ENCODE measurements around the gene NT5C3B.
A peak's percentile ranks its signal among the peaks of the same experiment; 100 is the strongest.
"Not testable (repeated sequence)": the region's sequence is repeated elsewhere in the genome, so short reads cannot be mapped to it uniquely, and the experiment has no call there.

The NT5C3B gene

DNA sequence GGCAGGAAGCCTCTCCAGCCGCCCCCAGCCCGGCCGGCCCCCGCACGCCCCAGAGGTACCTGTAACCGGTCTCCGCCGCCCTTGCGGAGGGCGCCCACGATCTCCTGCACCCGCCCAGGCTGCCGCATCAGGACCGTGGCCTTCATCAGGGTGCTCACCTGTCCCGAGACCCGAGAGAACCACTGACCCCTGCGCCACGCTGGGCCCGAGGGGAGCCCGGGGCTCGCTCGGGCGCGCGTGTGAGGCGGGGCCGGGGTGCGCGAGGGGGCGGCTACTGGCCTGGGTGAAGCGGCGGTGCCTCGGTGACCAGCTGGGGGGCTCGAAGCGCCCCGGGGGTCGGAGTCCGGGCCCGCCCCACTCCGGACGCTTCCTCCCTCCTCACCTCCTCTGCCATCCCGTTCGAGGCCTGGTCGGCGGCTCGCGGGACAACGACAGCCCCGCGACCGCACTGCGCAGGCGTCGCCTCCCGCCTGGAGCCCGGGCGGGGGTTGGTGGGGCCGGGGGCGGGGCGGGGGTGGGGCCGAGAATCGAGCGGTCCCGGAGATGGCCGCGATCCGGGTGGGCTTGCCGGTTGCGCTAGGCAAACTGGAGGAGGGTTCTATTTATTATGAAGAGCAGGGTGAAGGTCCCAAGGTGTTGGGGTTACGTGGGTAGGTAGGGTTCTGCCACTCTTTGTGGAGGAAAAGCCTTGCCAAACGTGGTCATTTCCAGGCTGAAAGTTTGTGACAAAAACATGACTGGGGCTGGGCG lies at the start of gene NT5C3B:
TSS of gene NT5C3B (minus strand) at position 433 of the 750 bp plus-strand sequence. CDS start at position 394, 39 bp downstream.
- no peak for DNase-seq (ENCODE audit: low read depth, low spot score)

- no peak for DNase-seq (ENCODE audit: low read depth, low spot score)
Measured at GRCh38 chr17:41885733-41886132, 49.7 kb upstream of the NT5C3B start.

GRCh38 chr17:41882756-41883155 lies 46.7 kb upstream of the NT5C3B start:
- no peak for DNase-seq (ENCODE audit: low read depth, low spot score)

- DNase-seq (ENCODE audit: low read depth, low spot score) = no peak
Measured at GRCh38 chr17:41880130-41880529, 44.1 kb upstream of the NT5C3B start.

DNA sequence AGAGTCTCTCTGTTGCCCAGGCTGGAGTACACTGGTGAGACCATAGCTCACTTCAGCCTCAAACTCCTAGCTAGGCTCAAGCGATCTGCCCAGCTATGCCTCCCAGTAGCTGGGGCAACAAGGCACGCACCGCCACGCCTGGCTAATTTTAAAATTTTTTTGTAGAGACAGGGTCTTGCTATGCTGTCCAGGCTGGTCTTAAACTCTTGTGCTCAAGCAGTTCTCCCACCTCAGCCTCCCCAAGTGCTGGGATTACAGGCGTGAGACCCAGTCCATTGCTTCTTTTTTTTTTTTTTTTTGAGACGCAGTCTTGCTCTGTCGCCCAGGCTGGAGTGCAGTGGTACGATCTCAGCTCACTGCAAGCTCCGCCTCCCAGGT lies 38.2 kb upstream of the NT5C3B start:
- DNase-seq (ENCODE audit: low read depth, low spot score) = not testable (repeated sequence)

DNA sequence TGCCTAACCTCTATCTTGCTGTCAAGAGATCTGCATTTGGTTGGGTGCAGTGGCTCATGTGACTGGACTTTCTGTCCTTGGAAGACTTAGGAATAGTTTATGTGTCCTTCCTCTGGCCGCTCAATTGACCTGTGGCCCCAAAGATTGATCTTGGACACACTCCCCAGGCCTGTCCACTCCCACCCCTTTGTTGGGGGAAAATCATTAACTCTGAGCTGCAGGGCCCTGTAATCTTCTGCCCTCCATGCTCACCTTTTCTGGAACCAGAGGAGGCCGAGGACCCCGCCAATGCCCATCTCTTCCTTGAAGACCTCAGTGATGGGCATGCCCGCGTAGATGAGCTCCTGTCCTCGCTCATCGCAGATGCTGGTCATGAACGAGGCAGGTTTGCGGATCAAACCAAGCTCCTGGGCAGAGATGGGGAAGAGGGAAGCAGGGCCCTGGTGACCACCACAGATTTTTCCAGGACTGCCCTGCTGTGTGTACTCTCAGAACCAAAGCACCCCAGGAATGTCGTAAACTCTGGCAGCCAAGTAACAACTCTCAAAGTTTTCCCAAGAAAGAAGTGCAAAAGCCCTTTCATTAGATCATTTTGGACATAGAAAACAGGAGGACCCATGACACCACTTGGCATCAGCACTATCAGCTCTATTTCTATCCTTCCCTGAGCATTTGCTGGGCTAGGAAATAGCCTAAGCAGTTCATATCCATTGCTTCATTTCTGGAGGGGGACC lies 37.7 kb upstream of the NT5C3B start:
- no peak for DNase-seq (ENCODE audit: low read depth, low spot score)

GRCh38 chr17:41871789-41872188 lies 35.8 kb upstream of the NT5C3B start:
- DNase-seq (ENCODE audit: low read depth, low spot score) = no peak

- DNase-seq (ENCODE audit: low read depth, low spot score) = no peak
Measured at GRCh38 chr17:41870627-41871026, 34.6 kb upstream of the NT5C3B start.

- no peak for DNase-seq (ENCODE audit: low read depth, low spot score)
Measured at GRCh38 chr17:41870097-41870496, 34.1 kb upstream of the NT5C3B start.

DNA sequence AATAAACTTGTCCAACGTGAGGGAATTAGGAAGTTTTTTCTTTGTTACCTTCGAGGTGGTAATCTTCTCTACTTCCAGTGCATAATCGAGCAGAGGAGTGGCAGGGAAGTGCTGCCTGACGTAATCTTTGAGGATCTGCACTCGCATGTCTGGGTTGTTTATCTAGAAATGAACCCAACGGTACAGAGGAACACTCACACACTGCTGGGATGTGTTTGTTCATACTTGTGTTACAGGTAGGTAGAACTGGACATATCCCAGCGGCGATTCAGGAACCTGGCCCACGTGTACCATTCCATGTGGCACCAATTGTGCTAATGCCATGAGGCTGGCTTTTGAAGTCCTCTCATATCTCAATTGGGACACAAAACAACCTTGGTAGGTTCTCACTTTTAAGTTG lies 33.4 kb upstream of the NT5C3B start:
- no peak for DNase-seq (ENCODE audit: low read depth, low spot score)

GRCh38 chr17:41868568-41868967 lies 32.5 kb upstream of the NT5C3B start:
- no peak for DNase-seq (ENCODE audit: low read depth, low spot score)

- DNase-seq (ENCODE audit: low read depth, low spot score) = no peak
Measured at GRCh38 chr17:41865596-41865893, 29.5 kb upstream of the NT5C3B start.

DNA sequence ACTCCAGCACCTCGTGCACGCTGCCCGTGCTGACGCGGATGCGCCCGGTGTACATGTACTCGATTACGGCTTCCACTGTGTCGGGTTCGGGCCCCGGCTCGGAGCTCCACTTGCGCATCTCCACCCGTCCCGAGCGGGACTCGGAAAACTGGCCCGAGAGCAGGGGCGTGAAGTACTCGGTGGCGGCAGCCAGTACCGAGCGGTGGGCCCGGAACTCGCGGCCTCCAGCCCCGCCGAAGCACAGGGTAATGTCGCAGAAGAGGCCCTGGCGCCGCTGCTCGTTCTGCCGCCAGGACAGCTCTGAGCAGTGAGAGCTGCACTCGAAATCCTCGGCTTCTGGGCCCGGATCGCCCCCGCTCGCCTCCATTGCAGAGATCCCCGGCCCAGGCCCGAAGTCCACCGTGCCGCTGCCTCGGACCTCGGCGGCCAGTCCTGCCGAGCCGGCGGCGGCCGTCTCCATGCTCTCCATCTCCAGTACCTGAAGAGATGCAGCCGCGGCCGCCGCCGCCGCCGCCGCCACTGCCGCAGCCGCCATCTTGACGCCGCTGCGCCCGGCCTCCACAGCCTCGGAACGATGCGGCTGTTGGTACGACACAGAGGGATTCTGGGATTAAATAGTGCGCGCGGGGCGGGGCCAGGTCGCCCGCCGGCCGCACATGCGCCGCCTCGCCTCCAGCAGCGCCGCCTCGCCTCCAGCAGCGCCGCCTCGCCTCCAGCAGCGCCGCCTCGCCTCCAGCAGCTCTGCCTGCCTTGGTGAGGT lies 29.0 kb upstream of the NT5C3B start, which contains the start of gene KLHL11:
TSS of gene KLHL11 (minus strand) at position 588 of the 760 bp plus-strand sequence. CDS start at position 535, 53 bp downstream.
- DNase-seq (ENCODE audit: low read depth, low spot score) = peak; percentile 42

DNA sequence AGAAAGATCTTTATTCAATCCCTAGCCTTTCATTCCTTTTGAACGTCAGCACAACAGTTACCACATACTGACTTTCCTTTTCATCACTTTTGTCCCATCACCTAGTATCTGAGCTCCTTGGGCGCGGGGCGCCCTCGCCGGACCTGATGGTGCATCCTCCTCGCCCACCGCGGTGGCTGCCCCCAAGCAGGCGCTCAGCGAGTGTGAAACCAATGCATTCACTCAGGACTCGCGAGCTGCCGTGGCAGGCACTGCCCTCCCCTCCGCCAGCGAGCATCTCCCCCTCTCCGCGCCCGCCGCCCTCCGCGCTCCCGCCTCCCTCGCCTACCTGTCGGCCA lies 28.4 kb upstream of the NT5C3B start:
- DNase-seq (ENCODE audit: low read depth, low spot score) = no peak

- no peak for DNase-seq (ENCODE audit: low read depth, low spot score)
Measured at GRCh38 chr17:41863074-41863848, 27.2 kb upstream of the NT5C3B start.

DNA sequence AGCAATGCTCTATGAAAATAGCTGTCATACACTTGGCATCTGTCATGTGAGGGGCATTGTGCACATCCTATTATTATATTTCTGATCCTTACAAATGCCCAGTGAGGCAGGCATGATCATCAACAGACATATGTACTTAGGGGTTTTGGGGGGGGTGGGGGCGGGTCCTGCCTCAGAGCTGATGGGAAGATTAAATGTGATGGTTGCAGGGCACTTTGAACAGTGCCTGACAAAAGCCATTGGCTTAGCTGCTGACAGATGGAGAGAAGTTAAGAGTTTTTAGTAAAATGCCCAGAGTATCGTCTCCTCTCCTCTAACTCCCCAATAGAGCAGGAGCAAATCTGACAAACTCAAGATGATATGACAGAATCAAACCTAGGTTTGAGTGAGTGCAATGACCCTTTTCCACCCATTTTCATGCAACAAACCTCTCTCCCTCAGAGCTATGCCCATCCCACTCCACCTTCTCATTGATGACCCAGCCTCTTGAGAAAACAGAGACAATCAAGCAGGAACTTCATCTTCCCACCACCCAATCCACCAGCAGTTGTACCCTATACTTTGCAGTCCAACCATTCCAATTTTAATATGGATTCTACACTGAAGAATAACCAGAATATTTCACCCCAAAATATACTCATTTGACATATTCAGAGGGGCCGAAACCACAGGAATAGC lies 24.4 kb upstream of the NT5C3B start:
- DNase-seq (ENCODE audit: low read depth, low spot score) = no peak

DNA sequence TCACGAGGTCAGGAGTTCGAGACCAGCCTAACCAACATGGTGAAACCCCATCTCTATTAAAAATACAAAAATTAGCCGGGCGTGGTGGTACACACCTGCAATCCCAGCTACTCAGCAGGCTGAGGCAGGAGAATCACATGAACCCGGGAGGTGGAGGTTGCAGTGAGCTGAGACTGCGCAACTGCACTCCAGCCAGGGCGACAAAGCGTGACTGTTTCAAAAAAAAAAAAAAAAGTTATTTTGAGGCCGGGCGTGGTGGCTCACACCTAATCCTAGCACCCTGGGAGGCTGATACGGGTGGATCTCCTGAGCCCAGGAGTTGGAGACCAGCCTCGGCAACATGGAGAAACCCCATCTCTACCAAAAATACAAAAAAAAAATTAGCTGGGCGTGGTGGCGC lies 15.3 kb upstream of the NT5C3B start:
- not testable (repeated sequence) for DNase-seq (ENCODE audit: low read depth, low spot score)

- no peak for DNase-seq (ENCODE audit: low read depth, low spot score)
Measured at GRCh38 chr17:41849251-41849990, 13.4 kb upstream of the NT5C3B start.

DNA sequence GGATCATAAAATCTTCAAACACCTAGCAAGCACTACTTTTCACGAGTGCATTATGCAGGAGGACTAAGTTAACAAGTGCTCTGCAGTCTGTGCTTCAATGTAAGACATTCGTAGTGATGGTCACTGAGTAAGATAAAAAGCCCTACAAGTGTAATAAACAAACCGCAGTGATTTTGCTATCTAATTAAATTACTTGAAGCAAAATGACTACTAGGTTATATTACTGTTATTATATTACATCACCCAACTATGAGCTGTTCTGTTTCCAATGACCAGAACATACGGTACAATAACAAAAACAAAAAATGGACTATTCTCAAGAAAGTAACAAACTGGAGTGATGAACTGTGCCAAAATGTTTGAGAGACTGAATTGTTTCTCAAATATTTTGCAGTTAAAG lies 12.8 kb upstream of the NT5C3B start:
- DNase-seq (ENCODE audit: low read depth, low spot score) = no peak

GRCh38 chr17:41844971-41845370 lies 8.9 kb upstream of the NT5C3B start:
- DNase-seq (ENCODE audit: low read depth, low spot score) = no peak

DNA sequence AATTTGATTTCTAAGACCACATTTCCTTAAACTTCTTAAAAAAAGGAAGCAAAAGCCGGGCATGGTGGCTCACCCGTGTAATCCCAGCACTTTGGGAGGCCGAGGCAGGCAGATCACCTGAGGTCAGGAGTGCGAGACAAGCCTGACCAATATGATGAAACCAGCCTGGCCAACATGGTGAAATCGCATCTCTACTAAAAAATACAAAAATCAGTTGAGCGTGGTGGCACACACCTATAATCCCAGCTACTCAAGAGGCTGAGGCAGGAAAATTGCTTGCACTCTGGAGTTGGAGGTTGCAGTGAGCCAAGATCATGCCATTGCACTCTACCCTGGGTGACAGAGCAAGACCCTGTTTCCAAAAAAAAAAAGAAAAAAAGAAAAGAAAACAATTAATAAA lies 4.7 kb upstream of the NT5C3B start:
- DNase-seq (ENCODE audit: low read depth, low spot score) = not testable (repeated sequence)

Data from iPS DF 19.7 (cell line).